Hepatic stellate cell (primary cell): Measurements from ENCODE around the gene UTS2.

Experiments
- DNase-seq: peaks from one replicate; pipeline ENCODE4 v3.0.0; 2011; ENCODE audit warnings: low spot score

Gene UTS2

DNA sequence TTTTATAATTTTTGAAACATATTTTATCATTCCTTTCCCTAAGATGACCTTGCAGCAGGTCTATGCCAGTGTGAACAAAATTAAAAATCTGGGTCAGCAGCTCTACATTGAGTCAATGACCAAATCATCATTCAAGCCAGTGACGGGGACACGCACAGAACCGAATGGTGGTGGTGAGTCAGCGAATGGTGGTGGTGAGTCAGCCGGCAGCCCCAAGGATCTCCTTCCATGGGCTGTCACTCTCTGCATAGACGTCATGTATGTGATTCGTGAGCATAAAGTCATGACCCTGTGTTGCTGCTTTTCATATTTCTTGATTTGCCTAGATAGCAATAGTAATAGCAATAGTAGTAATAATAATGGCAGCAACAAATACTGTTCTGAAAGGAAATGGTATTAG is 42.5 kb downstream of the UTS2 start:
- DNase-seq, result peak; percentile 79

GRCh38 chr1:7809742-7810141 is 43.1 kb downstream of the UTS2 start:
- DNase-seq, result no peak

DNA sequence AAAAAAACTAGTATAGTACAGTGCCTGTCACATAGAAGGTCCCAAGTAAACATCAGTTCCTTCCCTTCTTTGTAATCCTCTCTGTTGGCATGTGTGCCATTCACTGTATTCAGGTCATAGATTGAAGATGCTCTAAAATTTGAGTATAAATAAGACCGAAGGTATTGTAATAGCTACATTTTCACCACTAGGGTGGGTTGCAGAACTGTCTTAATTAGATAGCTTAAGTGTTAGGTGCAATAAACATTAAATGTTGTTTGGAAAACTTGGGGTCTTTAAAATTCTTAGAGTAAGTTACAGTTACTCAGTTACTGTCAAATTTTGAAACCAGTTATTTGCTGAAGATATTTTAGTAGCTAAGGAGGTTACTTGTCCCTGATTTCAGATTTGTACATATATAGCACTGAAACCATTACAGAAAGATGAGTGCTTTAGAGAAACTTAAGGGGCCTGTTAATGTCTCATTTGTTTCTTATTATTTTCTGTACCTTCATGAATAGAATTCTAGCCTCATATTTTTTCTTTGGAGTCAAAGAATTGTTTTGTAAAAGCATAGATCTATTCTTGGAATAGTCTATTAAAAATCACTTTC is 44.5 kb downstream of the UTS2 start:
- no peak for DNase-seq

- DNase-seq, result no peak
Observed at GRCh38 chr1:7805460-7805859, 47.4 kb downstream of the UTS2 start.
